Loucy (cell line): Measurements from ENCODE around the gene FHIT.

ENCODE experiments used
- CTCF ChIP-seq: fragments of 200-600 bp; sonication (generic); conservative IDR thresholded peaks from 2 replicates; pipeline ENCODE4 v1.5.1; 2014; ENCODE audit warnings: mild to moderate bottlenecking, antibody characterized with exemption, low read length
- EZH2phosphoT487 ChIP-seq: fragments of 200-600 bp; IDR thresholded peaks from 2 replicates; pipeline ENCODE4 v1.6.1; 2018; ENCODE audit warnings: antibody characterized with exemption, mild to moderate bottlenecking, moderate library complexity, borderline replicate concordance

DNA sequence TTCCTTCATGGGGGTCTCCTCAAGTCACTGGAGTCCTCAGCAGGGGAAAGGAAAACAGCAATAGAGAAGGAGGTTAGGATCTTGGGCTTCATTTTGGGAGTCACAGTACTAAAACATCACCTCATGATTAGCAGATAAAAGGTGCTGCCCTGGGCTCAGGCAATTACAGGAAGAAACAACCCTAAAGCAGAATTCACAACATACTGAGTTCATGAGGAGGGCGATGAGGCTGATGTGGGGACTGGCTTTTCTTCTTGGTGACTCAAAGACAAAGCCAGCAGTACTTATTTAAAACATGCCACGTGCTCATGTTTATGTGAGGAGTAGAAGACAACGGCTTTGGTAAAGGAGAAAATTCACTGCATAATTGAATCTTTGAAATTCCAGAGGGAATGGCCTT, 1379.1 kb downstream of the FHIT start:
- TF ChIP-seq CTCF (no peak), EZH2phosphoT487 (no peak)
